Measurements from ENCODE around the gene UBE2H.

The UBE2H gene

DNA sequence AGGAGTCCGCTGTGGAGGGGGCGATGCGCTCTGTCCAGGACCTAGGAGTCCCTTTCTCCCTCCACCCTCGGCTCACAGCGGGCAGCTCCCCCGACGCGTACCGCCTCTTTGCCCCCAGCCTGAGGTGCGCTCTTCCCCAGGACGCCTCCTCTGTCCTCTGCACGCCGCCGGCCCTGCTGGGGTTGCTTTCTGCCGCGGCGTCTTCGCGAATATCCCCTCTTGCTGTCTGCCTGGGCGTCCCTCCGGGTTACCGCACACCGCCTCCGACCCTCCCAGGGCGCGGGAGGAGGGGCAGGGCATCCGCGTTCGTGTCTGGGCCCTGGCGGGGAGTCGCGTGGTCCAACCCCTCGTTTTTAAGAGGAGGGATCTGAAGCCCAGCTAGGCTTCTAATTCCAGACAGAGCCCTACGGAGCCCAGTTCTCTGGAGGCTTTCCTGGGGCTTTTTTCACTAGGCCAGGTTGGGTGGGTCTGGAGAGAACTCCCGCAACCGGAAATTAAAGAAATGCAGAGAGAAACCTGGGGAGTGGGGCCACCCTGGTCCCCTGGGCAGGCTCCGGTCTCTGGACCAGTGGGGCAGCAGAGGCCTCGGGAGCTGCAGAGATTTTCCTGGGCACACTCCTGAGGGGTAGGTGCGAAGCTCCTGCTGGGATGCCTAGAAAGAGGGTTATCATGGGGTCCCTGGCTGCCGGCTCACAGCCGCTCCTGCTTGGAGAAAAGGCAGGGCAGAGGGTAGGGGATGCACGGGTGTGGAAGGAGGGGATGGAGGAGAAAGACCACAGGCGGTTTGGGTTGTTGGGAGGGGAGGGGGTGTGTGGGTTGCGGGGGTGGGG, 166.9 kb downstream of the UBE2H start:
- no peak for DNase-seq (ENCODE audit: low spot score)

- DNase-seq (ENCODE audit: low spot score), result no peak
Observed at GRCh38 chr7:129784783-129785684, 167.7 kb downstream of the UBE2H start.

- no peak for DNase-seq (ENCODE audit: low spot score)
Observed at GRCh38 chr7:129784437-129784782, 168.3 kb downstream of the UBE2H start.

DNA sequence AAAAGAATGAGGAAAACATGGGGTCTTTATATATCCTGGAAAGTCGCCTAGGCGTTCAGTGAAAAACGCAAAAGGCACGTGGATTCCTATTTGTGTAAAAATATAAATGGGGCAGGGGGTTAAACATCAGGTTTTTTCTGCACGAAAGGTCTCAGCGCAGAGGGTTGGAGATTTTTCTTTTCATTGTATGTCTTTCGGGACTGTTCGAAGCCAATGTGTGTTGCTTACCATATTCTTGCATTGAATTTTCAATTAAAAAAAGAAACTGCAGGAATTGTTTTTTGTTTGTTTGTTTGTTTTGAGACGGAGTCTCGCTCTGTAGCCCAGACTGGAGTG, 169.2 kb downstream of the UBE2H start:
- DNase-seq (ENCODE audit: low spot score), result no peak

- DNase-seq (ENCODE audit: low spot score), result no peak
Observed at GRCh38 chr7:129782818-129783583, 169.8 kb downstream of the UBE2H start.

DNA sequence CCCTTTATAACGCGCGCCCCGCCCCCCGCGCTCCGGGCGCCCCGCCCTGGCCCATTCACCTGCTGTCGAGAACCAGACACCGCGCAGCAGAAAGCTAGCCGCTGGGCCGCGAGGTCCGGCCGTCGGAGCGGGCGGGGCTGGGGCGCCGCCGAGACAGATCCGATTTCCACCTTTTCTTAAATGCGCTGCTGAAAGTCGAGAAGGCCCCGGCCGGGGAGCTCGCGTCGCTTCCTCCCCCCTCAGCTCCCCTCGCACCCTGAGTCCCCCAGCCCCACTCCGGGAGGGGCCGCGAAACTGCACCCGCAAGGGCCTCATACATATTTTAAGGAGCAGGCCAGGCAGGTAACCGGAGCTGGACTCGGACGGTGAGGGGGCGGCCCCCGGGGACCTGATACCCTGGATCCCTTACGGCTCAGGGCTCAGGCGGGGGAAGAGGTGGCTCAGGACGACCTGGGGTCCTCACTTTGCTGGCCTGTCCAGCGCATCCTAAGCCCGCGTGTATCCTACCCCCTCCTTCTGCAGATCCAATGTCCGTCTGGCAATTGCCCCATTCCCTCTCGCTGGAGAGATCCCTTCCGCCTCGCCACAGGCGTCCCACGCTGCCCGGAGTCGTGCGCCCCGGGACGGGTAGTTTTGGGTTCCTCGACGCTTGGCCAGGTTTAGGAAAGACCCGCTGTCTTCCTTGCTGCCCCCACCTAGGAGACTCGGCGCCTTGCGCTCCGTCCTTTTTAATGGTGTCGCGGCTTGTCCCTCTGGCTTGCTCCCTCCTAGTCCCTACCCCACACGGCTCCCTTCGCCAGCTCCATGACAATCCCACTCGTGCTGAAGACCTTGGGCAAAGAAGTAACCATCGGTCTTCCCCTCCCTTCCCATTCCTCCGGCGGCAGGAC, 170.6 kb downstream of the UBE2H start:
- no peak for DNase-seq (ENCODE audit: low spot score)

DNA sequence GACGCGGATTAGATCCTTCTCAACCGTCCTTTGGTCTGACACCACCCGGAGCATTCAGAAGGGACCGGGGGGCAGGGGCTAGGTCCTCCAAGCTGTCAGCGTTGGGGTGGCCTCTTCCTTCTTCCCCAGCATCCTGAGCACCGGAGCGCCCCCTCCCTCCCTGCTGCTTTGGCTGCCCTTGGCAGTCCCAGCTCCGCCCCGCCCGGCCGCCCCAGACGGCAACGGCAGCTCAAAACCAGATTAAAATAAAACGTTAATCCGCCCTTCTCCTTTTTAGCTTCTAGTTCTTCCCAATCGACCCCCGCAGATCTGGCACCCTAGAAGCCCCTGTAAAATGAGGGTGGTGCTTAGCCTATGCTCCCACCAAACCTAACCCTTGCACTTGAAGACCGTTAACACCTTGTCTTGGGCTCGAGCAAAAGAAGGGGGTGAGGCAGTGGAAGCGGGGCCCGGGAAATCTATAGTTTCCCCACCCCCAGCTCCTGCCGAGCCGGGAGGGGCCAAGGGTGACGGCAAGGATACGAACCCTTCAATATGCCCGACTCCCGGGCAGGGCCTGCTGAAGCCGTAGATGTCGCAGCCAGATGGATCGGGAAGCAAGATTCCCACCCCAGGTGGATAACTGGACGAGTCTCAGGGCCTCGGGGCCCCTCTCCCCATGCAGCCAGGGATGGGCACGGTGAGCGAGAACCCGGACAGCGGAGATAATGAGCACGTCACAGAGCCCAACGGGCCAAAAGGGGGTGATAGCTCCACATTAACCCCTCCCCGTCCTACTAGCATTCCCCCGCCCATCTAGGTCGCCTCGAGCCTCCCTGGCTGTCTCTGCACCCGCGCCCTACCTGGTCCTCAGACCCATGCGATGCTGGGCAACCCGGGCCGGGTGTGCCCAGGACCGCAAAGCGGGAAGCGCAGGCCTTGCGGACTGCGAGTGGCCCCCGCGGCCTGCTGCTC, 171.5 kb downstream of the UBE2H start:
- DNase-seq (ENCODE audit: low spot score), result no peak
